Peyer's patch (tissue), 4 donors: ENCODE results near the gene LRRC75B. TPM values are rescaled to one million over a fixed set of nuclear protein-coding genes. Genes with fewer than 3 reads are reported as not detected.
A peak's percentile ranks its signal among the peaks of the same experiment; 100 is the strongest.
"Not testable (repeated sequence)": the region's sequence is repeated elsewhere in the genome, so short reads cannot be mapped to it uniquely, and the experiment has no call there.

Experiments
- DNase-seq, 3 donors: peaks; one replicate each; pipeline ENCODE4 v3.0.0-alpha.2; 2017 to 2019
- H3K27ac ChIP-seq, 4 donors: fragments of 200-600 bp; sonication (generic); one replicate each; pipeline ENCODE4 v1.5.1; 2016 to 2019
- H3K27me3 ChIP-seq, 2 donors: fragments of 200-600 bp; sonication (generic); one replicate each; pipeline ENCODE4 v1.5.1; 2019
- H3K36me3 ChIP-seq, 3 donors: fragments of 200-600 bp; sonication (generic); one replicate each; pipeline ENCODE4 v1.5.1; 2016 to 2019
- H3K4me1 ChIP-seq, 4 donors: fragments of 200-600 bp; sonication (generic); one replicate each; pipeline ENCODE4 v1.5.1; 2016 to 2019
- H3K4me3 ChIP-seq, 4 donors: fragments of 200-600 bp; sonication (generic); 1 replicate in 3 of 4; 2 replicates in 1 of 4; pipeline ENCODE4 v1.5.1; 2016 to 2019; ENCODE audit warnings: mild to moderate bottlenecking in 1 of 4
- H3K9me3 ChIP-seq, 4 donors: fragments of 200-600 bp; sonication (generic); one replicate each; pipeline ENCODE4 v1.5.1; 2016 to 2019; ENCODE audit warnings: mild to moderate bottlenecking in 1 of 4
- CTCF ChIP-seq, 6 experiments: fragments of 450-650 bp in 4 of 6; fragments of 200-600 bp in 2 of 6; sonication (generic) in 1 of 6; IDR thresholded peaks; one replicate each; pipeline ENCODE4 v1.5.1; 2017 to 2019; ENCODE audit warnings: antibody characterized with exemption in 6 of 6, mild to moderate bottlenecking in 3 of 6, moderate library complexity in 1 of 6
- POLR2A ChIP-seq, 2 donors: fragments of 450-650 bp; IDR thresholded peaks; one replicate each; pipeline ENCODE4 v1.5.1; 2017; ENCODE audit warnings: antibody characterized with exemption in 2 of 2, mild to moderate bottlenecking in 2 of 2, moderate library complexity in 2 of 2
- total RNA-seq, 4 donors: library from RNA; depleted of rRNA; stranded (reverse); fragments of >200 nt; gene quantifications; one replicate each; pipeline ENCODE4 v1.1.0, GENCODE V29; 2016

LRRC75B gene
- total RNA-seq, 4 donors from 2014 or later: 18.2 to 127 (median 88.2) TPM

GRCh38 chr22:24629069-24629468 lies 36.2 kb upstream of the LRRC75B start:
- not testable (repeated sequence) for H3K27ac ChIP-seq, H3K27me3 ChIP-seq, H3K9me3 ChIP-seq, H3K36me3 ChIP-seq, H3K4me1 ChIP-seq, DNase-seq, H3K4me3 ChIP-seq
- TF ChIP-seq CTCF (IDR thresholded peaks at IDR 0.05): peak in 4 of 6 experiments; percentile 34 to 54 (median 50)

GRCh38 chr22:24627911-24628310 lies 35.0 kb upstream of the LRRC75B start:
- H3K27me3 ChIP-seq, DNase-seq, H3K9me3 ChIP-seq, H3K27ac ChIP-seq, H3K4me1 ChIP-seq, H3K4me3 ChIP-seq, H3K36me3 ChIP-seq: not testable (repeated sequence)

GRCh38 chr22:24622596-24622995 lies 29.7 kb upstream of the LRRC75B start:
- H3K36me3 ChIP-seq, H3K9me3 ChIP-seq, H3K4me3 ChIP-seq, H3K27me3 ChIP-seq, H3K27ac ChIP-seq, H3K4me1 ChIP-seq, DNase-seq: not testable (repeated sequence)

- not testable (repeated sequence) for H3K36me3 ChIP-seq, H3K27ac ChIP-seq, DNase-seq, H3K4me1 ChIP-seq, H3K4me3 ChIP-seq, H3K27me3 ChIP-seq, H3K9me3 ChIP-seq
These were observed 28.4 kb upstream of the LRRC75B start for GRCh38 chr22:24621244-24621643.

- not testable (repeated sequence) for H3K36me3 ChIP-seq, H3K4me3 ChIP-seq, H3K27ac ChIP-seq, H3K4me1 ChIP-seq, DNase-seq, H3K9me3 ChIP-seq, H3K27me3 ChIP-seq
These were observed 21.9 kb upstream of the LRRC75B start for GRCh38 chr22:24614794-24615193.

- not testable (repeated sequence) for H3K9me3 ChIP-seq, DNase-seq, H3K27me3 ChIP-seq, H3K27ac ChIP-seq, H3K4me3 ChIP-seq, H3K4me1 ChIP-seq, H3K36me3 ChIP-seq
These were observed 17.0 kb upstream of the LRRC75B start for GRCh38 chr22:24609888-24610287.

GRCh38 chr22:24608327-24608726 lies 15.5 kb upstream of the LRRC75B start:
- not testable (repeated sequence) for DNase-seq, H3K36me3 ChIP-seq, H3K9me3 ChIP-seq, H3K27me3 ChIP-seq, H3K4me3 ChIP-seq, H3K4me1 ChIP-seq
- peak overlapping the region in 1 of 4 donors; percentile 62 for H3K27ac ChIP-seq

GRCh38 chr22:24607429-24607983 lies 14.6 kb upstream of the LRRC75B start:
- TF ChIP-seq POLR2A (IDR thresholded peaks at IDR 0.05) (peak in 1 of 2 donors; percentile 21), CTCF (IDR thresholded peaks at IDR 0.05) (peak in 1 of 6 experiments; percentile 9)
- not testable (repeated sequence) for H3K9me3 ChIP-seq, H3K27me3 ChIP-seq, H3K4me1 ChIP-seq, H3K36me3 ChIP-seq
- Histone ChIP-seq H3K27ac (peak overlapping the region; percentile 32 to 80 (median 59)), H3K4me3 (peak overlapping the region; percentile 22 to 34 (median 30))
- DNase-seq: peak; percentile 53 to 87 (median 73)

- H3K9me3 ChIP-seq, H3K4me3 ChIP-seq: not testable (repeated sequence)
These were observed 13.5 kb upstream of the LRRC75B start for GRCh38 chr22:24606340-24606739.

More at GRCh38 chr22:24606340-24606739, 13.5 kb upstream of the LRRC75B start:
- H3K27ac ChIP-seq: peak overlapping the region in 2 of 4 donors; percentile 31 to 80
- H3K4me1 ChIP-seq: peaks cover 0 to 16% (median 2%) of the 10 kb centered on the region in 4 donors
- not testable (repeated sequence) for H3K36me3 ChIP-seq, DNase-seq, H3K27me3 ChIP-seq
